GM18526 (cell line): ENCODE data around the gene SHD.

Experiments
- POLR2A ChIP-seq: IDR thresholded peaks from 3 replicates; pipeline ENCODE4 v1.6.1; 2011; ENCODE audit not compliant: insufficient read length; ENCODE audit errors: extremely low read depth

SHD gene

DNA sequence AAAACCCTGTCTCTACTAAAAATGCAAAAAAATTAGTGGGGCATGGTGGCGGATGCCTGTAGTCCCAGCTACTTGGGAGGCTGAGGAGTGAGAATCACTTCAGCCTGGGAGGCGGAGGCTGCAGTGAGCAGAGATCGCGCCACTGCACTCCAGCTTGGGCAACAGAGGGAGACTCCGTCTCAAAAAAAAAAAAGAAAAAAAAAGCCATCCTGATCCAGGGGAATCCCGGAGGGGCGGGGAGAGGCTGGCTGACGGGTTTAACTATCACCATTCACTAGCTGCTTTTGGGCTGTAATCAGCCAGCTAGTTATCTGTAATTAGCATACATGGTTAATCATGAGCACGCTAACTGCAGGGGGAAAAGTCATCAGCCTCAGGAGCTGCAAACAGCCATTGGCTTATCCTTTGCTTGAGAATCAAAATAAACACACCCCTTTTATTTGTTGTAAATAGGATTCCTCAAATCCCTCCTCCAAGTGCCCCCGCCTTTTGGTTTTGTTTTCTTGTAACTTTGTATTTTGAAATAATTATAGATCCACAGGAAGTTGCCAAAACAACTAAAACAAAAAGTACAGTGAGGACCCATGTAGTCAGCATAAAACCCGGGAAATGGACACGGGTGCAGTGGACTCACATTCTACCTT lies 34.9 kb downstream of the SHD start:
- TF ChIP-seq POLR2A = no peak

DNA sequence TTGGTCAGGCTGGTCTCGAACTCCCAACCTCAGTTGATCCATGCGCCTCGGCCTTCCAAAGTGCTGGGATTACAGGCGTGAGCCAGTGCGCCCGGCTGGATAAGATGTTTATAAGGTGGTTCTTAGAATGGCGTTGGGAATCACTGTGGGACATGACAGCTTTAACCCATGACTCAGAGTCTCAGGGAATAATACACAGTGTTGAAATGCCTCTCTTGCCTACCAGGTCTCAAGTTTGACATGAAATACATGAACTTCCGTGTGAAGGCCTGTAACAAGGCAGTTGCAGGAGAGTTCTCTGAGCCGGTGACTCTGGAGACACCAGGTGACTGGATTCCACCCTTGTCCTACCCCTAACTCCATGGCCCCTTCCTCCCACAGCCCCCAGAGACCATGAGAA lies 37.9 kb downstream of the SHD start:
- no peak for TF ChIP-seq POLR2A

- TF ChIP-seq POLR2A = no peak
These were observed 39.4 kb downstream of the SHD start for GRCh38 chr19:4318460-4318859.

- TF ChIP-seq POLR2A = no peak
These were observed 40.1 kb downstream of the SHD start for GRCh38 chr19:4319067-4319718.

GRCh38 chr19:4320419-4320818 lies 41.4 kb downstream of the SHD start:
- no peak for TF ChIP-seq POLR2A

GRCh38 chr19:4322942-4323665 lies 44.0 kb downstream of the SHD start:
- no peak for TF ChIP-seq POLR2A

GRCh38 chr19:4323692-4324091 lies 44.6 kb downstream of the SHD start:
- no peak for TF ChIP-seq POLR2A

DNA sequence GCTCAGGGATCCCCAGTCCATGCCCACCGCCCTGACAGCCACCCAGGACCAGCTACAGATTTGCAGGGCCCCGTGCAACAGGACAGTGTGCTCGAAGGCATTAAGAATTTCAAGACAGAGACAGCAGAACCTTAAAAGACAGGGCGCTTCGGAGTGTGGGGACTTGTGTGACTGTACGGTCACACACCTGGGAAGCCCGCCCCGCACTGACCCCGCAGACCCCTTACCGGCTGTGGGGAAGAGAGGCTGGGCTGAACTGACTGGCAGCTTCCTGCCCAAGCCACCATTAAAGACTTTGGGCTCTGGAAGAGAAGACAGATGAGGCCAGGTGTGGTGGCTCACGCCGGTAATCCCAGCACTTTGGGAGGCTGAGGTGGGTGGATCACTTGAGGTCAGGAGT lies 45.2 kb downstream of the SHD start:
- TF ChIP-seq POLR2A = no peak

GRCh38 chr19:4326215-4326836 lies 47.3 kb downstream of the SHD start:
- TF ChIP-seq POLR2A = no peak

DNA sequence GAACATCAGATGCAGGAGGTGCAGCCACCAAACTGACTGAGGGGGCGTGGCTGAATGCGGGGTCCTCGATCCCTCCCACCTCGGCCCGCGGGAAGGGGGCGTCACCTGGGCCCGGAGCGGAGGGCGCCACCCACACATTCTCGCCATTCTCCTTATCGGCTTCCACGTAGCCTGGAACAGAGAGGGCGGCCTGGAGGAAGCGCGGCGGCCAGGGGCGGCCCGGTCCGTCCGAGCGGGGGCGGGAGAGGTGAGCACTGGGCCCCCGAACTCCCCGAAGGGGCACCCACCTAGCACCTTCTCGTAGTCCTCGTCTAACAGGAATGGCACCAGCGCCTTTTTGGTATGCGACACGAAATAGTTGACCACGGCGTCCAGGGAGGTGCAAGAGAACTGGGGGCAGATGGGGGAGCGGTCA lies 47.8 kb downstream of the SHD start:
- no peak for TF ChIP-seq POLR2A

GRCh38 chr19:4327252-4327876 lies 48.3 kb downstream of the SHD start:
- TF ChIP-seq POLR2A = no peak

DNA sequence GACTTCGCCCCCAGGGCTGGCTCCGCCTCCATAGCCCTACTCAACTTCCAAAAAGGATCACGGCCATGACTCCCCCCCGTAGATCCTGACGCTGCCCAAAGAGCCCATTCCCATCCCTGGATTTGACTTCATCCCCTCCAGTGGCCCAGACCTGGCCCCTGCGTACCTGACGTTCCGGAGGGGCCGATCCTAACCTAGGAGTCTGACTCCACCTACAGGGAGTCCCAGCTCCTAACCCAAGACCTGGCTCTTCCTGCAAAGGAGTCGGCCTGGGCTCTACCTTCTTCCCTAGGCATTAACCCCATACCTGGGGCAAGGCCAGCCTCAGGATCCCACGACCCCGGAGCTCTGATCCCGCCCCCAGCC lies 48.8 kb downstream of the SHD start:
- no peak for TF ChIP-seq POLR2A

GRCh38 chr19:4328243-4328990 lies 49.4 kb downstream of the SHD start:
- TF ChIP-seq POLR2A = peak; percentile 82

DNA sequence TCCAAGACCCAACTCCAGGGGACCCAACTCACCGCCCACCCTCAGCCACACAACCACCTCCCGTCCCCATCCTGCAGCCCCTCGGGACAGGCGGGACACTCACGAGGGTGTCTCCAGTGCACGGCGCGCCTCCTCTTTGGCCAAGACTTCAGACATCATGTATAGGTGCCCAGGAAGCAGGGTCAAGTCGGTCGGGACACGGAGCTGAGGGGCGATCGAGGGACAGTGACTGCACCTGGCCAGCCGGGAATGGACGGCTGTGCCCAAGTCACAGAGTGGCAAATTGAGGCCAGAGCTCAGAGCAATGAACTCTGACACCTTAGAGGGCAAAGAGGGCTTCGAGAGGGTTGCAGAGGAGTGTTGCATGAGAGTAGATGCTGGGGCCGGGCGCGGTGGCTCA lies 50.8 kb downstream of the SHD start:
- TF ChIP-seq POLR2A = no peak
